Measurements from ENCODE around the gene AJAP1. TPM values are rescaled to one million over a fixed set of nuclear protein-coding genes. Genes with fewer than 3 reads are reported as not detected.

The AJAP1 gene
- total RNA-seq, 1 donor from 2014 or later, result 3.5 TPM

DNA sequence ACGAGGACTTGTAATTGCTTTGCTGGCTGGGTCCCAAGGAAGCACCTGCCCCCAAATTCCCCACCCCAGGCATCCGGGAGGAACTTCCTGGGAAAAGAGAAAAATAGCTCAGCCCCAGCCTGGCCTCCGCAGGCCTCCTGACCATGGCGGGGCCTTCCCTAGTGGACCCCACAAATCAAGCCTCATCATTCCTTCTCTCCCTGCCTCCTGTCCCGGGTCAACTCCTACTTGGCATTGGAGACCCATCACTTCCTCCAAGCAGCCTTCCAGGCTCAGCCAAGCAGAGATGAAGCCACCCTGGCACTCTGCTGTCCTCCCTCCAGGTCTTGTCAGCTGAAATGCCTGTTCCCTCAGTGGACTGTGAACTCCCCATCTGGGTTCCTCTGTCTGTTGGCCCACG, 38.0 kb downstream of the AJAP1 start:
- peaks cover 10% of the 10 kb centered on the region for H3K27me3 Mint-ChIP-seq (ENCODE audit: unreplicated experiment)
- DNase-seq, result no peak
- peaks cover 17% of the 10 kb centered on the region for H3K9me3 Mint-ChIP-seq (ENCODE audit: unreplicated experiment)
- H3K27ac Mint-ChIP-seq (ENCODE audit: unreplicated experiment), result no peak overlapping the region
- TF ChIP-seq, protein P1, sequence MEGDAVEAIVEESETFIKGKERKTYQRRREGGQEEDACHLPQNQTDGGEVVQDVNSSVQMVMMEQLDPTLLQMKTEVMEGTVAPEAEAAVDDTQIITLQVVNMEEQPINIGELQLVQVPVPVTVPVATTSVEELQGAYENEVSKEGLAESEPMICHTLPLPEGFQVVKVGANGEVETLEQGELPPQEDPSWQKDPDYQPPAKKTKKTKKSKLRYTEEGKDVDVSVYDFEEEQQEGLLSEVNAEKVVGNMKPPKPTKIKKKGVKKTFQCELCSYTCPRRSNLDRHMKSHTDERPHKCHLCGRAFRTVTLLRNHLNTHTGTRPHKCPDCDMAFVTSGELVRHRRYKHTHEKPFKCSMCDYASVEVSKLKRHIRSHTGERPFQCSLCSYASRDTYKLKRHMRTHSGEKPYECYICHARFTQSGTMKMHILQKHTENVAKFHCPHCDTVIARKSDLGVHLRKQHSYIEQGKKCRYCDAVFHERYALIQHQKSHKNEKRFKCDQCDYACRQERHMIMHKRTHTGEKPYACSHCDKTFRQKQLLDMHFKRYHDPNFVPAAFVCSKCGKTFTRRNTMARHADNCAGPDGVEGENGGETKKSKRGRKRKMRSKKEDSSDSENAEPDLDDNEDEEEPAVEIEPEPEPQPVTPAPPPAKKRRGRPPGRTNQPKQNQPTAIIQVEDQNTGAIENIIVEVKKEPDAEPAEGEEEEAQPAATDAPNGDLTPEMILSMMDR (IDR thresholded peaks at IDR 0.05; ENCODE audit: partially characterized antibody, unreplicated experiment), result no peak
- H3K4me3 Mint-ChIP-seq (ENCODE audit: unreplicated experiment), result no peak overlapping the region
- peaks cover 2% of the 10 kb centered on the region for H3K36me3 Mint-ChIP-seq (ENCODE audit: unreplicated experiment)
- no peaks in the 10 kb centered on the region for H3K4me1 Mint-ChIP-seq (ENCODE audit: low read depth, unreplicated experiment)

DNA sequence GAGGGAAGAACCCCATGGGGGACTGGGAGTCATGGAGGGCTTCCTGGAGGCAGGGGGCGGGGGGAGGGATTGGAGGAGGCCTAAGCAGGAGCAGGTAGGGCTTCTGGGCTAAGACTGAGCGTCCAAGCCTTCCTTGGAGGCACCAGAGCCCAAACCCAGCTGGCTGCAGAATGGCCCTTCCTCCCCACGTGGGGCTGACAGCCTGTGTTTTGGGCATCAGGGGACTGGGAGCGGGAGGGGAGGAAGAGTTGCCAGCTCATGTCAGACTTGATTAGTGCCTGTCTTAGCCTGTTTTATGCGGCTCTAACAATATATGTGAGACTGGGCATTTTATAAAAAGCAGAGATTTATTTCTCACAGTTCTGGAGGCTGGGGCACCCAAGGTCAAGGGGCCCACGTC, 38.9 kb downstream of the AJAP1 start:
- H3K36me3 Mint-ChIP-seq (ENCODE audit: unreplicated experiment), result no peaks in the 10 kb centered on the region
- no peak overlapping the region for H3K4me3 Mint-ChIP-seq (ENCODE audit: unreplicated experiment)
- H3K9me3 Mint-ChIP-seq (ENCODE audit: unreplicated experiment), result peaks cover 13% of the 10 kb centered on the region
- TF ChIP-seq, protein P1 (IDR thresholded peaks at IDR 0.05; ENCODE audit: partially characterized antibody, unreplicated experiment), result no peak
- no peak overlapping the region for H3K27ac Mint-ChIP-seq (ENCODE audit: unreplicated experiment)
- no peak for DNase-seq
- peaks cover 6% of the 10 kb centered on the region for H3K27me3 Mint-ChIP-seq (ENCODE audit: unreplicated experiment)
- no peaks in the 10 kb centered on the region for H3K4me1 Mint-ChIP-seq (ENCODE audit: low read depth, unreplicated experiment)

DNA sequence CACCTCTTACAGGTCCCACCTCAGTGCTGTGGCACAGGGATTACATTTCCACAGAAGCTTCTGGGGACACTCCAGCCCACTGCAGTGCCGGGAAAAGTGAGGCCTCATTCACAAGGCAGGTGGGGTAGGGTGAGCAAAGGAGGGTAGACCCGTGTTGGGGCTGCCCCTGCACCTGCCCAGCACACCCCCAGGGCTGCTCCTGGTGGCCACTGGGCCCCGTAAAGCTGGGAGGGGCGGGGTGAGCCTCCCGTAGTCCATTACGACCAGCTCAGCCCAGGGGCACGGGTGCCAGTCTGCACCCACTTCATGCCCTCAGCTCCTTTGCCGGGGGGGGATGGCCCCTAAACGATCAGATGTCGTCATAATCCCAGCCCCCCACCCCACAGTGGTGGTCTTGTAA, 39.5 kb downstream of the AJAP1 start:
- Mint-ChIP-seq H3K27ac (ENCODE audit: unreplicated experiment) (no peak overlapping the region), H3K9me3 (ENCODE audit: unreplicated experiment) (peaks cover 12% of the 10 kb centered on the region), H3K4me3 (ENCODE audit: unreplicated experiment) (no peak overlapping the region), H3K4me1 (ENCODE audit: low read depth, unreplicated experiment) (no peaks in the 10 kb centered on the region), H3K27me3 (ENCODE audit: unreplicated experiment) (peaks cover 6% of the 10 kb centered on the region), H3K36me3 (ENCODE audit: unreplicated experiment) (no peaks in the 10 kb centered on the region)
- DNase-seq, result no peak
- TF ChIP-seq, protein P1 (IDR thresholded peaks at IDR 0.05; ENCODE audit: partially characterized antibody, unreplicated experiment), result no peak

GRCh38 chr1:4694492-4694891, 40.1 kb downstream of the AJAP1 start:
- TF ChIP-seq, protein P1 (IDR thresholded peaks at IDR 0.05; ENCODE audit: partially characterized antibody, unreplicated experiment), result no peak
- Mint-ChIP-seq H3K9me3 (ENCODE audit: unreplicated experiment) (peaks cover 14% of the 10 kb centered on the region), H3K4me1 (ENCODE audit: low read depth, unreplicated experiment) (no peaks in the 10 kb centered on the region), H3K4me3 (ENCODE audit: unreplicated experiment) (no peak overlapping the region), H3K27me3 (ENCODE audit: unreplicated experiment) (peaks cover 7% of the 10 kb centered on the region), H3K36me3 (ENCODE audit: unreplicated experiment) (no peaks in the 10 kb centered on the region), H3K27ac (ENCODE audit: unreplicated experiment) (no peak overlapping the region)
- DNase-seq, result no peak

DNA sequence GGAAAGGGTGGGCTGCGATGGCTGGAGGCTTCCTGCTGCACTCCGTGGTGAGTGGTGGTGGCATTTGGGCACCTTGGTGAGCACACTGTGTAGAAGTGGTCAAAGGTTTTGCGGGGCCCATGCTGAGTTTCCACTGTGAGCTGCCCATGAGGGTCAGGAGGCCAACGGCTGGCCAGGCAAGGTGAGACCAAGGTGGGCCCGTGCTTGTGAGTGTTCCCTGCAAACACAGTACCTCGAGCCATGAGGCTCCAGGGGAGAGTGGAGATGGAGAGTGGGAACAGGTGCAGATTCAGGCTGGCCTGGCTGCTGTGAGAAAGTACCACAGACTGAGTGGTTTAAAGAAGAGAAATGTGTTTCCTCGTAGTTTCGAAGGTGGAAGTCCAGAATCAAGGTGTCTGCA, 40.8 kb downstream of the AJAP1 start:
- Mint-ChIP-seq H3K9me3 (ENCODE audit: unreplicated experiment) (peaks cover 18% of the 10 kb centered on the region), H3K4me1 (ENCODE audit: low read depth, unreplicated experiment) (no peaks in the 10 kb centered on the region), H3K27ac (ENCODE audit: unreplicated experiment) (no peak overlapping the region), H3K4me3 (ENCODE audit: unreplicated experiment) (no peak overlapping the region), H3K36me3 (ENCODE audit: unreplicated experiment) (no peaks in the 10 kb centered on the region), H3K27me3 (ENCODE audit: unreplicated experiment) (peaks cover 7% of the 10 kb centered on the region)
- TF ChIP-seq, protein P1 (IDR thresholded peaks at IDR 0.05; ENCODE audit: partially characterized antibody, unreplicated experiment), result no peak
- no peak for DNase-seq

All from glutamatergic neuron (in vitro differentiated cells).